HG03039 (cell line): Measurements from ENCODE around the gene EBLN1.

ENCODE experiments used
- ATAC-seq: cut with Tn5 transposase; IDR thresholded peaks from one replicate; pipeline ENCODE4 v1.9.1; 2021; ENCODE audit warnings: mild to moderate bottlenecking, moderate library complexity; ENCODE audit not compliant: unreplicated experiment

Gene EBLN1

DNA sequence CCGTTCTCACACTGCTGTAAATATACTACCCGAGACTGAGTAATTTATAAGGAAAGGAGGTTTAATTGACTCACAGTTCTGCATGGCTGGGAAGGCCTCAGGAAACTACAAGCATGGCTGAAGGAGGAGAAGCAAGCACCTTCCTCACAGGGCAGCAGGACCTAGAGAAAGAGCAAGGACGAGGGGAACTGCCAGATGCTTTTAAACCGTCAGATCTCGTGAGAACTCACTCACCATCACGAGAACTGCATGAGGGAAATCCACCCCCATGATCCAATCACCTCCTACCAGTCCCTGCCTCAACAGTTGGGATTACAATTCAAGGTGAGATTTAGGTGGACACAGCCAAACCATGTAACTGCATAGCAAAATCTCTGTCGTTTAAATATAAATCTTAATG lies at the start of gene EBLN1:
EBLN1 (minus strand) TSS at position 174 of the 400 bp plus-strand sequence. CDS start 8,032 bp downstream, outside the sequence.
- no peak for ATAC-seq

DNA sequence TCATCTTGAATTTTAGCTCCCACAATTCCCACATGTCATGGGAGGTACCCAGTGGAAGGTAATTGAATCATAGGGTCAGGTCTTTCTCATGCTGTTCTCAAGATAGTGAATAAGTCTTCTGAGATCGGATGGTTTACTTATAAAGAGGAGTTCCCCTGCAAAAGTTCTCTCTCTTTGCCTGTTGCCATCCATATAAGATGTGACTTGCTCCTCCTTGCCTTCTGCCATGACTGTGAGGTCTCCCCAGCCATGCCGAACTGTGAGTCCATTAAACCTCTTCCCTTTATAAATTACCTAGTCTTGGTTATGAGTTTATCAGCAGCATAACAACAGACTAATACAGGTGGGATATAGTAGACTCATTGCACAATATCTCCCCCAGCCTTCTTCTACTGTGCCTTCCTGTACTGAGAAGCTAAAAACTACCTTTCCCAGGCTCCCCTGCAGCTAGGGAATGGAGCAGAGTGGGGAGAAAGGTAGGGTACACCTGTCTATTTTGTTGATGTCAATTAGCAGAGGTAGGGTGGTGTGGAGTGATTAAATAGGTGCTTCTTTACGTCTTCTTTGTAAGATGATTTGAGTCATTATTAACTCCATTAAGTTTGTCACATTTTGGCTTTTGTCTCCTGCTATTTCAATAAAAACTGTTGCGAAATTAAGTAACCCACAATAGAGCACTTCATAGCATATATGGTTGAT lies 48.2 kb upstream of the EBLN1 start:
- no peak for ATAC-seq

DNA sequence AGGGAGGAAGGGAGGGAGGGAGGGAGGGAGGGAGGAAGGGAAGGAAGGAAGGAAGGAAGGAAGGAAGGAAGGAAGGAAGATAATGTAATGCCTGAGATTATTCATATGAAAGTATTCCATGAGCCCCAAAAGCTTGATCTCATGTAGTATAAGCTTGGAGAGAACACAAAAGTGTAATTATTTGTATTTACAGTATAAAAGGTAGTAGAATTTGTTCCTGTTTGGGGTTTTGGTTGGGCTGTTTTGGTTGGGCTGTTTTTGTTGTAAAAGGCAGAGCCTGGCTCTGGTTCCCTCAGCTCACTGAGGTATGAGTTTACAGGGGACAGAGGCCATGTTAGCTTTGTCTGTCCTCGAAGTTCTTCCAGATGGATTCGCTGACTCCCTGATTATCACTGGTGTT lies 45.3 kb upstream of the EBLN1 start:
- no peak for ATAC-seq

DNA sequence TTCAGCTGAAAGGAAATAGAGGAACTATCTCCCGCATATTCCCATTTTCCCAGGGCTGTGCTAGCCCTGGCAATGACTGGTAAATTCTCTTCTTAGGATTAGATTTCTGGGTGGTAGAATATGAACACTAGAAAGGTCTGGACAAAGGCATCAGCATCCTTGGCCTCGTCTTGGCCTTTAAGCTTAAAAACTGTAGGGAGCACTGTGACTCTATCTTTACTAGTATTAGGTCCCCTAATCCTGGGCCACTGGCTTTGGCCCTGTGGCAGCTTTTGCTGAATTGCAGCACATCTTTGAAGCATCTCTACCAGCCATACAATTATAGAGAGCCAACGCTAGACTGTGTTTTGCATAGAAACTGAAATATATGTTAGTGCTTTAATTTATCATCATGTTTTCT lies 41.5 kb upstream of the EBLN1 start:
- ATAC-seq: no peak

DNA sequence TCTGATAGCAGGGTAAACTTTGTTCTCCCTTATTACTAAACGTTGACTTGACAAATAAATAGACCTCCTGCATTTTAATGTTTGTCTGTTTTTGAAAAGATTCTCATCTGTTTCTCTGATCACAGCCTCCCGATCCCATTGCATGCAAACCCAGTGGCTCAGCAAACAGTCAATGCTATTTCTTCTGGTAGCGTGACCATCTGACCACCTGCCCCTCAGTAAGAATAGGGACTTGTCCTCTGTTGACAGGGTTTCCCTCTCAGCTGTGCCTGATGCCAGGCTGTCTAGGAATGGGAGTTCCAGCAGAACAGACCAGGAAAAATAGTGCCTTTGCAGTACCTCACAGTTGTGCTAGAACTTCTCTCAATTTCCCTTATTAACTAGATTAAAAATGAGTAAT lies 40.7 kb upstream of the EBLN1 start:
- no peak for ATAC-seq

DNA sequence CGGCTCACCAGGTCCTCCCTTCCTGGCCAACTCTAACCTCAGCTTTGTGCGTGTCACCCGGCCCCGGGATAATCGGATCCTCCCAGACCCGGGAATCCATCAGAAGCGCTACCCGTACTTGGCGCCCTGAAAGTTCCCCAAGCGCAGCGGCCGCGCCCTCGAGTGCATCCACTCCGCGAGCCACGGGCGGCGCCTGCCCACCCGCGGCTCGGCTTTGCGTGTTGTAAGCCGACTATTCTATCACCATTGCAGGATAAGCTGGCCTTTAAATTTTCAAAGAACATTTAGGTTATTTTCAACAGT lies 35.7 kb upstream of the EBLN1 start:
- ATAC-seq: no peak

DNA sequence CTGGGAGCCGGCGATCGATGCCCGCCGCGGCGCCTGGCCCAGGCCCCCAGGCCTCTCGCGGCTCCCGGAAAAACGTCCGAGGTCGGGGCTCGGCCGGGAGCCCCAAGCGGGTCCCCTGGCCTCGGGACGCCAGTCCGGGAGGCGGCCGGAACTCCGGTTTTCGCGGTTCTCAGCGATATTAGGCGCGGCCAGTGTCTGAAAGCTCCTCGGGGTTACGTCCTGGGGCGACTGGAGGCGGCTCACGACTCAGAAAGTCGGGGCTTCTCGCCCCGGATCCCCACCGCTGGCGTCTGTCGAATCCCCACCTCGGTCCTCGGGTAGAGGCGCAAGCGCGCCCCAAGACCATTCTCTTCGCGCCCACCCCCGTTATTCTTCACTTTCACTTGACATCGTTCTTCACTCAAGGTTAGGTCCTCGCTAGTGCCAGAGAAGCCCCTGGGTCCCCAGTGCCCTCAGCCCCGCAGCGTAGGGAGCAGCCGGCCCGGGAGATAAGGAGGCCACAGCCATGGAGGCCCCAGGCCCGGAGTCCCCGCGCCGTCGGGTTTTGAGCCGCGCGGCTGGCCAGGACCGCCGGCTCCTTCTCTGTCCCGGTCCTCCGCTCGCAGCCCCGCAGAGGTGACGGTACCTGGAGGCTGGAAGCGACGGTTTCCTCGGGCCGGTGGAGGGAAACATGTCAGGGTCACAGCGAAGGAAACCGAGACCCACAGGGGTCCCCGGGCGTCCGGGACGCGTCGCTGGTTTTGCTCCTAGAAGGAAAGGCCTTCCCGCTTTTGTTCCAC lies 35.2 kb upstream of the EBLN1 start:
- peak; percentile 9 for ATAC-seq

DNA sequence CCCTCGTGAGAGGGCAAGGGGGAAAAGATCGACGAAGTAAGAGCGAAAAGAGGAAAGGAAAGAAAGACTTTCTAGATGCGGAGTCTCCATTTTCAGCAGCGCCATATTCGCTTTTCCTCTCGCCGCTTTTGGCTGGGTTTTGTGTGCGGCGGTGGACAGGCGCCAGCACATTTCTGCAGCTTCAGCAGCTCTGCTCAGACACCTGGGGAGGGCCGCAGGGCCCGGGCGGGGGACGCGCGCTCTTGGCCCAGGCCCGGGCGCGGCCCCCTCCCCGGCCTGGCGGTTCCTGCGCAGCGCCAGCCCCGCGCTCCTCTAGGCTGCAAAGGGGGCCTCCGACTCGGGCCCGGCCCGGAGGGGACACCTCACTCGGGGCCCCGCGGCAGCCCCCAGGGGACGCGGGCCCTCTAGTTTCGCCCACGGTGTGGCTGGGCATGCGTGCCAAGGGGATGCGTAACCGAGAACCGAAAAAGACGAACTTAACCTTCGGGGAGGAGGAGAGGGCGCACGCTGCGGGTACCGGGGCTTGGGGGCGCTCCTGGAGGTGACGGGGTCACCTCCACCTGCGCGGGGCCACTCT lies 34.5 kb upstream of the EBLN1 start:
- peak; percentile 50 for ATAC-seq

DNA sequence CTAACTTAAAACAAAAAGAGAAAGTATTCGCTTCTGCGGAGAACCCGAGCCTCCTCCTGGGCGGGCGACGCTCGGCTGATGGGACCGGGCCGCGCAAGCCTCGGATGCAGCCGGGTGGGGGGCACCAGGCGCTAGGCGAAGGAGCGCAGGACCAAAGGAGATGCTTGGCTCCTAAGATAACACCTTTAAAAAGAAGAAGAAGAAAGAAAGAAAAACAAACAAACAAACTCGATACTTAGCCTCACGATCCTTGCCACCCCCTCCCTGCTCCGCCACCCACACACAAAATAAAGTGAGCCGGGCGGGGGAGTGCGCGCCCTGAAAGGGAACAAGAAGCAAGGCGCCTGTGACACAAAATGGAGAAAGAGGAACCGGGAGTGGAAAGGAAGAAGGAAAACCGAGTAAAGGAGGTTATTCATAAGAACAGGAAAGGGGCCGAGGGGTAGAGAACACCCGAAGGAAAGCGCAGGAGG lies 34.0 kb upstream of the EBLN1 start:
- peak; percentile 42 for ATAC-seq

DNA sequence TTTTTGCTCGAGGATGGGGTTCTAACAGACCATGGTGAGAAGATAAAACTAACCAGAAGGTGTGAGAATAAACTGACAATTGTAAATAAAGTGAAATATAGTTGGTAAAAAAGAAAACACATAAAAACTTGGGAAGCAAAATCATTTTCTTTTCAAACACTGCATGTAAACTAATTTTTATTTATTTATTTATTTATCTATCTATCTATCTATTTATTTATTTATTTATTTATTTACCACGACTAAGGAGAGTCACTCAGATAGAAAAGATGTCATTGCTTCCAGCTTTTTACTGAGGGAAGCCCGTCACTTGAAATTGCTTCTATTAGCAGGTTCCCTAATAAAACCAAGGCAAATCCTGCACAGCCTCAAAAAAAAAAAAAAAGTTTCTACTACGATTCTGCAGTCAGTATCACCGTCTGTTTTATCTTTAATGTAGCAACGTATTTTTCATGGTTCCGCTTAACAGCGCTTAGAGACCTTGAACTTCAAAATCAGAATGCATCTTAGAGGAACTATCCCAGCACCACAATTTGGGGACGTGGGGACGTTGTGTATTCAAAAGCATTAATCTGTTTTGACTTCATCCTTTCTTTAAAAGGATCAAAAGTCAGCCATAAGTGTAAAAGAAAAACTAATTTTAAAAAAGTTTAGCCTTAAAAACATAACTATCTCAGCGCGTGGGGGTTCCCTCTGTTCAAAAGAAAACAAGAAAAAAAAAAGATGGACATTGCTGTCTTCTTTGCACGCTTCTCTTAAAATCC lies 33.3 kb upstream of the EBLN1 start:
- no peak for ATAC-seq

DNA sequence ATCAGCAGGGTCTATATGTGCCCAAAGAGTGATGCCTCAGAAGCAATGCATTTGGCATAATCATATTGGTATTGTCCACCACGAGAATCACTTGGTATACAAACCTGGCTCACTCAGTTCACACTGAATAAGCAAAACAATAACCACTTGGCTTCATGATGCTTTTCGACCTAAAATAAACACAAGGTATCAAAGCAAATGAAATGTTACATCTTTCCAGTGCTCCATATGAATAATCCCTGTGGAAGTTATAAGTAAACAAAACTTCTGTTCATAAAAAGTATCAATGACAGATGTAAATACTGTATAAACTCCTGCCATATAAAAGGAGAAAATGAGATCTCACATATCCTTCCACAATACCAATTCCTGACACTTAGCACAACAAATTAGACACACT lies 29.8 kb upstream of the EBLN1 start:
- ATAC-seq: no peak

DNA sequence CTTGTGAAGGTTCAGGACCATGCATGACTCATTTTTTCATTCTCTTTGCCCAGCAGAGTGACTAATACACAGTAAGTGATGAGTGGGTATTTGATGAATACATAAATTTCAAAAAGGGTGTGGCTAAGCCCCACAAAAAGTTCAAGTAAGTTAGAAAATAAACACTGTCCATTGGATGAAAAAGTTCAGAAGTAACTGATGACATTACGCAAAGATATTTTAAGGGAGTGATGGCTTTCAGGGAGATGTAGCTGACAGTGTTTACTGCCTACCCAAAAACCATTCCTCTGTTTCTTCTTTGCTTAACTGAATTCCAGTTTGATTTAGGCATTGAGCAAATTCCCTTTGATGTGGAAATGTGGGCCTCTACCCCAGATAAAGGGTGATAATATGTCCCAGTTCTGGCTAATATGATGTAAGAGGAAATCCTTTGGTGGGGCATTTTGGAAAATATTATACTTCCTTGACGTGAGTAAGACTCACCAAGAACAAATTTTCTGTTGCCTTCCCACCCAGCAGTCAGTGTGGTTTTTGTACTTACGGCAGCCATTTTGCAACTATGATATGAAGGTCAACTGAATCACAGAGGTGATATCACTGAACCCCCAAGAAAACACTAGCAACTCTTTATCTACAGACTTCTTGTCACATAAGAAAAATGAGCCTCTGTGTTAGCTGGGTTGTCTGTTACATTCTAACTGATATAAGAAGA lies 29.0 kb upstream of the EBLN1 start:
- no peak for ATAC-seq

DNA sequence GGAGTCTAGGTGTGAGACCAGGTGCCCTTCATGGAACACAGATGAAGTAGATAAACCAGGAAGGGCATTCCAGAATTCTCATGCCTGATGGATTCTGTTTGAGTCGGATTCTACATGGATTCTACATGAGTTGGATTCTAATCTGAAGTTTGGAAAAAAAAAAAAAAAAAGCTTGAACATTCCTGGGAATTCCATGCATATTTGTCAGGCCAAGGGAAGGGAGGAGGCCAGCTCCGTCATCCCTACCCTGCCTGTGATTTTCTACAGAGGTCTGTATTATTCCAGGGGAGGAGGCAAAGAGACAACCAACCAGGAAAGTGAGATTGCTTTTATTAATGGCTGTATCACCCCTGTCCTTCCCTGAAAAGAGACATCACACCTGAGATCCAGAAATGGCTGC lies 27.8 kb upstream of the EBLN1 start:
- no peak for ATAC-seq

DNA sequence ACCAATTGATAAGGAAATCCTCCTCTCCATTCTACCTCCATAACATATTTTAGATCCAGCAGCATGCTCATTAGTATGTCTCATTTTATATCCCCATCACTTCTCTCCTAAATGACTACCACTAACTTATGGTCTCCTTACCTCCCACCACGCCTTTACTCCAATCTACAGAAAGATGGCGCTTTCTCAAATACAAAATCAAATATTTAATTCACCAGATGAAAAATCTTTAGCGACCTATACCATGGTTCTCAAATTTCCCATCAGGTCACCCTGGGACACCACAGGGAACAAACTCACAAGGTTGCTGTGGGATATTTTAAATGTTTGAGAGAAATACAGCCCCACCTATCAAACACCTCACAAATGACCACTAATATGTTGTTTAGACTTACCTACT lies 27.0 kb upstream of the EBLN1 start:
- no peak for ATAC-seq

DNA sequence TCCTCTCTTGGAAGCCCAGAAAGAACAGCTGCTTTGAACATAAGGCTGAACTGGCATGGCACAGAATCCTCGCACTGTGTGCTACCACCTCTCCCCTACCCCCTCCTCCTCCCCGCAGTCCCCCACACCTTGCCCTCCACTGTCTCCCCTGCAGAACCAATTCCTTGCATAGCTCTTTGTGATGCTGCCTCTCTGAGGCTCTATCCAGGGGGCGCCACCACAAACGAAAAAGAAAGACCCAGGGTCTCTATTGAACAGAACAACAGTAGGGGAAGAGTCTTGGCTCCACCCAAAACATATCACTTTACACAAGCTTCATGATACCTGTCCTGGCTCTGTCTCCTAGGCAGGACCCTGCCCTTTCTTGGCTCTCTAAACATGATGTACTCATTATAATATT lies 26.2 kb upstream of the EBLN1 start:
- no peak for ATAC-seq

DNA sequence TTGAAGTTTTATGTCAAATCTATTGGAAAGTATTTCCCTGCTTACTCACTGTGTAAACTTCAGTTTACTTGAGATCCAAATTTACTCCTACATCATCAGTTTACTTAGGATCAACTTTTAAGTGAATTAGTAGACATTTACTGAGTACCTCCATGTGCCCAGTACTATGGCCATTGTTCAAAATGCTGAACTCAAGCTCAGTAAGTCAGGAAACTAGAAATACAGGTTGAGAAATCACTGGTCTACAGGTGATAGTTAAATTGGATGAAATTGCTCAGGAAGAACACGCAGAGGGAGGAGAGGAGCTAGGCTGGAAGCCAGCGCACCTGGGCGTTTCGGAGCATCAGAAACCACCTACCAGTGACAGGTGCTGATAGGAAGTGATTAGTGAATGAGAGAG lies 25.5 kb upstream of the EBLN1 start:
- no peak for ATAC-seq

DNA sequence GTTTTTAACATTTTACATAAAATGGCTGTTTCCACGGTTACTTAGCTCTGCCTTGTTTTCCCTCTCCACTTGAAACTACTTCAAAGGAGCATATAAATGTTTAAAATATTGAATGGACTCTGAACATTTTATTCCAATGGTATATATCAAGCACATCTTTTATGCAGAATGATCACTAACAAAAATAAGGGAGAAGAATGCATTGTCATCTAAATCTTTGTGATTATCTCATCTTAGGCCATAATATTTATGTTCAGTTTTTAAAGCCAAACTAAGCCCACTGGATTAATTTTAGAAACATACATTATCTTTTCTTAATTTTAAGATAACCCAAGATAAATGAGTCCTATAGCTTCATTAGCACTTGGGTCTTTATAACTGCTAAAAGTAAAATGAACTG lies 13.4 kb upstream of the EBLN1 start:
- ATAC-seq: no peak

DNA sequence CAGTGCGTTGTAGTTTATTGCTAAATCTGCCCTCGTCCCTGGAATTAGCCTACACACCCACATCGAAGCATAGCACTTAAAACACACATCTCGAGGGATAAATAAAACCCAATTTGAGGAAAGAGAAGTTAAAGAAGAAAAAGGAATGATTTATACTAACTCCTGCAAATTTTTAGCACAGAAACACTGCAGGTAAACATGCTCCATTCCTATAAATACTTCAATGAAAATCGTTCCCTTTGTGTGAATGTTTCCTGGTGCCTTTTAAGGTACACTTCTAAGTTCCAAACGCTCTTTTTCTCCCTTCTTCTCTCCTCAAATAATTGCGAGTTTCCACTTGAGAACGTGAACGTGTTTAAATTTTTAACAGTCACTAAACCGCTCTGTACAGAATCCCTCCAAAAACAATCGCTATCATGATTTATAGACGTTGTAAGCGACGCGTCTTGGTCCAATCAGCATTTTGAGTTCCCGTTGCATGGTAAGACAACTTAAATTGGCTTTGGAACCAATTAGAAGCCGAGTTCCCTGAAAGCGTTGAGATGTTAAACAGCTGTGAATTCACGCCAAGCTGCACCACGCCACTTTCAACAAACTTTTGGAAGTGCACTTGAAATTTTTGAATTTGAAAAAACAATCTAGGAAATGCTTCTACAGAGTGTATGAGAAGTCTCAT lies 12.5 kb upstream of the EBLN1 start:
- ATAC-seq: no peak

DNA sequence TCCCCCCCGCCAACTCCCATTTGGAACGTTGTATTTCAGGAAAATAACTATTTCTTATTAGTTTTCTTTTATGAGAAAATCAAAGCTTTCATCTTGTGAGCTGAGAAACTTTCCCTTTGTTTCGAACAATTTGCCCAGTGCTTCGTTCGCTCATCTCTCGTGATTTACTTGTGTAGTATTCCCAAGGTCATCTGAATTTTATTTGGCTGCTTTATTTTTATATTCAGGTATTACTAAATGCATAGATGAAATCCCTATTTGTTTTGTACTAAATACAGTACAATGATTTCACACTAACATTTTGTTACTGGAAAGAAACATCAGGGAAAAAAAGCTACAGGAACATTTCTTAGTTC lies 12.0 kb upstream of the EBLN1 start:
- ATAC-seq: no peak
